ENCODE measurements around the gene FABP3. TPM values are rescaled to one million over a fixed set of nuclear protein-coding genes. Genes with fewer than 3 reads are reported as not detected.

The FABP3 gene
- total RNA-seq, 1 donor from 2014 or later, result 2.2 TPM

GRCh38 chr1:31364561-31365250 is 8.2 kb downstream of the FABP3 start:
- H3K9me3 Mint-ChIP-seq, result no peaks in the 10 kb centered on the region
- no peak overlapping the region for H2AFZ ChIP-seq (replicated peaks)
- TF ChIP-seq EZH2 (IDR thresholded peaks at IDR 0.05) (no peak), EZH2phosphoT487 (IDR thresholded peaks at IDR 0.05) (no peak), CTCF (IDR thresholded peaks at IDR 0.05) (no peak)
- no peaks in the 10 kb centered on the region for H3K9me3 ChIP-seq (ENCODE audit: low read depth)
- H3K4me1 Mint-ChIP-seq, result peaks cover 16% of the 10 kb centered on the region
- H3K4me3 ChIP-seq, result no peak overlapping the region
- H3K4me3 Mint-ChIP-seq, result no peak overlapping the region
- H3K4me2 ChIP-seq, result no peak overlapping the region
- no peaks in the 10 kb centered on the region for H3F3A ChIP-seq (ENCODE audit: low read depth)
- peaks cover 8% of the 10 kb centered on the region for H4K20me1 ChIP-seq (ENCODE audit: low read depth)
- no peak overlapping the region for H3K9ac ChIP-seq
- H3K27ac Mint-ChIP-seq, result peak overlapping the region; percentile 70
- no peak for DNase-seq (ENCODE audit: low spot score)
- H3K79me2 ChIP-seq (ENCODE audit: low read depth), result no peaks in the 10 kb centered on the region
- no peaks in the 10 kb centered on the region for H3K27me3 Mint-ChIP-seq (ENCODE audit: insufficient read depth, low read depth)
- H3K36me3 Mint-ChIP-seq, result peaks cover 26% of the 10 kb centered on the region
- H3K27ac ChIP-seq, result no peak overlapping the region
- H3K36me3 ChIP-seq, result no peaks in the 10 kb centered on the region
- no peaks in the 10 kb centered on the region for H3K27me3 ChIP-seq
- no peaks in the 10 kb centered on the region for H3K4me1 ChIP-seq

- Histone ChIP-seq H3K4me2 (no peak overlapping the region), H3K9ac (no peak overlapping the region), H3K27ac (no peak overlapping the region), H2AFZ (replicated peaks) (no peak overlapping the region), H3K79me2 (ENCODE audit: low read depth) (no peaks in the 10 kb centered on the region), H3K4me3 (no peak overlapping the region), H3K4me1 (no peaks in the 10 kb centered on the region), H3K27me3 (no peaks in the 10 kb centered on the region), H4K20me1 (ENCODE audit: low read depth) (peaks cover 4% of the 10 kb centered on the region), H3F3A (ENCODE audit: low read depth) (no peaks in the 10 kb centered on the region), H3K36me3 (no peaks in the 10 kb centered on the region), H3K9me3 (ENCODE audit: low read depth) (no peaks in the 10 kb centered on the region)
- DNase-seq (ENCODE audit: low spot score), result no peak
- peaks cover 16% of the 10 kb centered on the region for H3K4me1 Mint-ChIP-seq
- H3K36me3 Mint-ChIP-seq, result peaks cover 29% of the 10 kb centered on the region
- H3K4me3 Mint-ChIP-seq, result no peak overlapping the region
- H3K27me3 Mint-ChIP-seq (ENCODE audit: insufficient read depth, low read depth), result no peaks in the 10 kb centered on the region
- H3K27ac Mint-ChIP-seq, result no peak overlapping the region
- TF ChIP-seq EZH2phosphoT487 (IDR thresholded peaks at IDR 0.05), result no peak
- TF ChIP-seq EZH2 (IDR thresholded peaks at IDR 0.05), result no peak
- no peak for TF ChIP-seq CTCF (IDR thresholded peaks at IDR 0.05)
- H3K9me3 Mint-ChIP-seq, result no peaks in the 10 kb centered on the region
These were observed 10.8 kb downstream of the FABP3 start for GRCh38 chr1:31362032-31362431.

- no peak overlapping the region for H3K9ac ChIP-seq
- no peaks in the 10 kb centered on the region for H3K9me3 Mint-ChIP-seq
- H3K4me3 Mint-ChIP-seq, result no peak overlapping the region
- no peak overlapping the region for H3K4me2 ChIP-seq
- H3K27ac Mint-ChIP-seq, result no peak overlapping the region
- TF ChIP-seq EZH2phosphoT487 (IDR thresholded peaks at IDR 0.05) (no peak), CTCF (IDR thresholded peaks at IDR 0.05) (no peak), EZH2 (IDR thresholded peaks at IDR 0.05) (no peak)
- no peaks in the 10 kb centered on the region for H3K79me2 ChIP-seq (ENCODE audit: low read depth)
- H3K36me3 ChIP-seq, result no peaks in the 10 kb centered on the region
- H3K4me3 ChIP-seq, result no peak overlapping the region
- H3K27me3 Mint-ChIP-seq (ENCODE audit: insufficient read depth, low read depth), result no peaks in the 10 kb centered on the region
- H3K9me3 ChIP-seq (ENCODE audit: low read depth), result no peaks in the 10 kb centered on the region
- peaks cover 4% of the 10 kb centered on the region for H4K20me1 ChIP-seq (ENCODE audit: low read depth)
- H3K27me3 ChIP-seq, result no peaks in the 10 kb centered on the region
- H3F3A ChIP-seq (ENCODE audit: low read depth), result no peaks in the 10 kb centered on the region
- H3K27ac ChIP-seq, result no peak overlapping the region
- no peak for DNase-seq (ENCODE audit: low spot score)
- H3K4me1 Mint-ChIP-seq, result peaks cover 16% of the 10 kb centered on the region
- H2AFZ ChIP-seq (replicated peaks), result no peak overlapping the region
- H3K4me1 ChIP-seq, result no peaks in the 10 kb centered on the region
- H3K36me3 Mint-ChIP-seq, result peaks cover 28% of the 10 kb centered on the region
These were observed 11.3 kb downstream of the FABP3 start for GRCh38 chr1:31361607-31362006.
